GM21529 (cell line): ENCODE measurements around the gene ELP1.
"Not testable (repeated sequence)": the region's sequence is repeated elsewhere in the genome, so short reads cannot be mapped to it uniquely, and the experiment has no call there.

ENCODE experiments used
- ATAC-seq: cut with Tn5 transposase; IDR thresholded peaks from one replicate; pipeline ENCODE4 v1.9.1; 2021; ENCODE audit not compliant: unreplicated experiment

The ELP1 gene, protein sequence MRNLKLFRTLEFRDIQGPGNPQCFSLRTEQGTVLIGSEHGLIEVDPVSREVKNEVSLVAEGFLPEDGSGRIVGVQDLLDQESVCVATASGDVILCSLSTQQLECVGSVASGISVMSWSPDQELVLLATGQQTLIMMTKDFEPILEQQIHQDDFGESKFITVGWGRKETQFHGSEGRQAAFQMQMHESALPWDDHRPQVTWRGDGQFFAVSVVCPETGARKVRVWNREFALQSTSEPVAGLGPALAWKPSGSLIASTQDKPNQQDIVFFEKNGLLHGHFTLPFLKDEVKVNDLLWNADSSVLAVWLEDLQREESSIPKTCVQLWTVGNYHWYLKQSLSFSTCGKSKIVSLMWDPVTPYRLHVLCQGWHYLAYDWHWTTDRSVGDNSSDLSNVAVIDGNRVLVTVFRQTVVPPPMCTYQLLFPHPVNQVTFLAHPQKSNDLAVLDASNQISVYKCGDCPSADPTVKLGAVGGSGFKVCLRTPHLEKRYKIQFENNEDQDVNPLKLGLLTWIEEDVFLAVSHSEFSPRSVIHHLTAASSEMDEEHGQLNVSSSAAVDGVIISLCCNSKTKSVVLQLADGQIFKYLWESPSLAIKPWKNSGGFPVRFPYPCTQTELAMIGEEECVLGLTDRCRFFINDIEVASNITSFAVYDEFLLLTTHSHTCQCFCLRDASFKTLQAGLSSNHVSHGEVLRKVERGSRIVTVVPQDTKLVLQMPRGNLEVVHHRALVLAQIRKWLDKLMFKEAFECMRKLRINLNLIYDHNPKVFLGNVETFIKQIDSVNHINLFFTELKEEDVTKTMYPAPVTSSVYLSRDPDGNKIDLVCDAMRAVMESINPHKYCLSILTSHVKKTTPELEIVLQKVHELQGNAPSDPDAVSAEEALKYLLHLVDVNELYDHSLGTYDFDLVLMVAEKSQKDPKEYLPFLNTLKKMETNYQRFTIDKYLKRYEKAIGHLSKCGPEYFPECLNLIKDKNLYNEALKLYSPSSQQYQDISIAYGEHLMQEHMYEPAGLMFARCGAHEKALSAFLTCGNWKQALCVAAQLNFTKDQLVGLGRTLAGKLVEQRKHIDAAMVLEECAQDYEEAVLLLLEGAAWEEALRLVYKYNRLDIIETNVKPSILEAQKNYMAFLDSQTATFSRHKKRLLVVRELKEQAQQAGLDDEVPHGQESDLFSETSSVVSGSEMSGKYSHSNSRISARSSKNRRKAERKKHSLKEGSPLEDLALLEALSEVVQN (N-terminal part only)

GRCh38 chr9:108933718-108934322 lies at the start of gene ELP1:
TSS of gene ELP1 (minus strand) at chr9:108934124. CDS start at chr9:108931146, 2,978 bp downstream.
- ATAC-seq: peak; percentile 88

GRCh38 chr9:108980893-108981292 lies 47.0 kb upstream of the ELP1 start:
- no peak for ATAC-seq

DNA sequence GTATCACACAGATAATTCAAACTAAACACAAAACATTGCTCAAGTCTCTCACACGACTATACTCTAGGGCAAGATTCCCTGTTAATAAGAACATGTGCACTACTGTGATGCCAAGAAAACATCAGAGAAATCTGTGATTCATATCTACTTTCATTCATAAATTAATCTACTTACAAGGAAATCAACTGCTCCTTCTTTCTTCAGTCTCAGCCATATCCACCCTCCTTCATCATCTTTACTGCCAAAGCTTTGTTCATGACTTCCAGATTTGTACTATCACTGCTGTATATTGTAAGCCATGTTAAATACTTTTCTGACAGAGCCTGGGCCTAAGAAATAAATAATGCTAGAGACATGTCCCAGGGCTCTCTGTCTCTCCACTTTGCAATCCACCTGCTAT lies 44.3 kb upstream of the ELP1 start:
- ATAC-seq: no peak

DNA sequence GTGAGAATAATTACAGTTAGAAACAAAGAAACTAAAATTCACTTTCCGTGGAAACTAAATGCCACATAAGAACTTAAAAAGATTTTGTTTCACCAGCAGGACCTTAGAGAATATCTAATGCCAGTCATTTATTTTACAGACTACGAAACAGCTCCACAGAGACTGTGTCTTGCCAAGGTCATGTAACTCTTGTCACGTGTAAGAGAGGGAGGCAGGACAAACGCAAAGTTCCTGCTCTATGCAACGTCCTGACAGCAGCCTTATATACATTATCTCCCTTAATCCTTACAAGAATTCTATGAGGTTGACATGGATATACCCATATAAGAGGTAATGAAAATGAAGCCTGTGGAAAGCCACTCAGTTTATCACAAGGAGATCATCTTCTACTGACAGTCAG lies 40.0 kb upstream of the ELP1 start:
- ATAC-seq: no peak

DNA sequence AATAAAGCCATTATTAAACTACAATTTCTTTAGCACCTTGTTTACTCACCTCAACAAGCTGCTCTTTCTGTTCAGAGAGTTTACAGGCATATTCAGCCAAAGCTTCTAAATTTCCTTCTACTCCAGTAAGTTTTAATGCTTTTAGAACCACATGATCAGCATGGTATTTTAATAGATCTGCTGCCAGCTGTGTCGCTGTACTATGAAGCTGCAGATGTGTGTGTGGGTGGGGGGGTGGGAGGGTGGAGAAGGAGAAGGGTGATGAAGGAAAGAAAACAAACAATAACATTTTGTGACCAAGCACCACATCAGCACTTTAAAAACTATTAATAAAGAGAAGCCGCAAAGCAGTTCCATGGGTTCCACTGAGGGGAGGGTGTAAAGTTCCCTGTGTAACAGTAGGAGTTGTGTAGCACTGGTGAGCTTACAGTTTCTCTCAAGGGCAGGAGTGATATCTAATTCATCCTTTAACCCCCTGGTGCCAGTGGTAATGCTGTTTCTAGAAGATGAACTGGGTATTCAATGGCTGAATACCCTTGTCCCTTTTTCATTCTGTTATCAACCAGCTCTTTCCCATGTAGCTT lies 38.8 kb upstream of the ELP1 start:
- ATAC-seq: no peak

GRCh38 chr9:108972186-108972585 lies 38.3 kb upstream of the ELP1 start:
- no peak for ATAC-seq

DNA sequence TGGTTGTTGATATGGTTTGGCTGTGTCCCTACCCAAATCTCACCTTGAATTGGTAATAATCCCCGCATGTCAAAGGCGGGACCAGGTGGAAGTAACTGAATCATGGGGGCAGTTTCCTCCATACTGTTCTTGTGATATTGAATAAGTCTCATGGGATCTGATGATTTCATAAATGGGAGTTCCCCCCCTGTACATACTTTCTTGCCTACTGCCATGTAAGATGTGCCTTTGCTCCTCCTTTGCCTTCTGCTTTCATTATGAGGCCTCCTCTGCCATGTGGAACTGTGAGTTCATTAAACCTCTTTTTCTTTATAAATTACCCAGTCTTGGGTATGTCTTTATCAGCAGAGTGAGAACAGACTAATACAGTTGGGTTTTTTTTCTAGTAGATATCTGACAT lies 37.5 kb upstream of the ELP1 start:
- not testable (repeated sequence) for ATAC-seq

DNA sequence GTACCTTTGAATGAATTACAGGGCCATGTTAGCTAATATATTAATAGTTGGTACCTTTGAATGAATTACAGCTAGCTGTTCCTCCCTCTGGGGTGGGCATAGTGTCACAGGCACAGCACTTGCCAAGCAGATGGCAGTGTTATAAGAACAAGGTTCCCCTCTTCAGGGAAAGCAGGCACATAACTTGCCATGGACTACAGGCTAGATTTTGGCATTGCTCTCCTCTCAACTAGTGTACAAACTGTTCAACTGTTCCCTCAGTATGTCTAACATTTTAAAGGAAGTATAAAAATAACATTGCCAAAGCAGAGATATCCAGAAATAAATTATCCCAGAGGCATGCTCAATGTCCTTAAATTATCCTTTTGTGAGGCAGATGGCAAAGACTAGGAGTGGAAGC lies 34.0 kb upstream of the ELP1 start:
- no peak for ATAC-seq

DNA sequence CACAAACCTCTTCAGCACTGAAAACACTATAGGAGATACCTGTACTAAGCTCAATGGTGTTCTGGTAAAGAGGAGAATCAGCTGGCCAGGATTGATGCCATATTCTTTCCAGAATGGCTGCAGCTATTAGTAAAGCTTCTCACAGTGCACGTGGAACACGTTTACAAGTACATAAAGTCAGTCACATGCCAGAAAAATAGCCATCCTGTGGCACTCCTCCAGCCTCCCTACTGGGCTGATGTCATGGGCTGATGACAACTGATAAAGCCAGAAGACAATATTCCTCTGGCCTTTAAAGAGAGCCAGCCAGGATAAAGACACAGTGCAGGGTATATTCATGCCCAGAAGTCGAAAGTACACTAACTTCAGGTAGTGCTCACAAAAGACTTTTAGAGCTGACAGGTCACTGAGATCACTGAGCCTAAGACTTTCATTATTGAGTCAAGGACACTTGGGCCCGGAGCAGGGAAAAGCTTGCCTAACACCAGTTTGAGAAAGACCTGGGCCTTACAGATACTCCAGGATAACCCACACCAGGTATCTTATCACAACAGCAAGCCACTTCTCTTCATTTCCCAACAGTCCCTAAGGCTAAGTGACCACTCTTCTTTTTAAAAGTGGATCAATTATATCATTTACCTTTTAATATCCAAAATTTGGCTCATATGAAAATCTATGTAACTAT lies 29.7 kb upstream of the ELP1 start:
- no peak for ATAC-seq

GRCh38 chr9:108961151-108961550 lies 27.2 kb upstream of the ELP1 start:
- no peak for ATAC-seq

GRCh38 chr9:108960331-108960730 lies 26.4 kb upstream of the ELP1 start:
- no peak for ATAC-seq

DNA sequence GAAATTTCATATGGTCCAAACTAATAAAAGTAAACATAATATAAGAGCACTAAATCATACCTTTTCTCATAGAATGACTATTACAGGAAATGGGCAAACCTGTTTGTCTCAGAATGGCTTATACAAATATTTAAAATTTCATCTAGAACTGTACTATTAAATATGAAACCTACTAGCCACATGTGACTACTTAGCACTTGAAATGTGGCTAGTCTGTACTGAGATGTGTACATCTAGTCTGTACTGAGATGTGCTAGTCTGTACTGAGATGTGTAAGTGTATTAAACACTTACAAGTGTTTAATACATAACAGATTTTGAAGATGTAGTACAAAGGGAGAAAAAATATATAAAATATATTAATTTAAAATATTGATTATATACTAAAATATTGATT lies 22.7 kb upstream of the ELP1 start:
- no peak for ATAC-seq

GRCh38 chr9:108956022-108956630 lies 22.2 kb upstream of the ELP1 start:
- no peak for ATAC-seq

DNA sequence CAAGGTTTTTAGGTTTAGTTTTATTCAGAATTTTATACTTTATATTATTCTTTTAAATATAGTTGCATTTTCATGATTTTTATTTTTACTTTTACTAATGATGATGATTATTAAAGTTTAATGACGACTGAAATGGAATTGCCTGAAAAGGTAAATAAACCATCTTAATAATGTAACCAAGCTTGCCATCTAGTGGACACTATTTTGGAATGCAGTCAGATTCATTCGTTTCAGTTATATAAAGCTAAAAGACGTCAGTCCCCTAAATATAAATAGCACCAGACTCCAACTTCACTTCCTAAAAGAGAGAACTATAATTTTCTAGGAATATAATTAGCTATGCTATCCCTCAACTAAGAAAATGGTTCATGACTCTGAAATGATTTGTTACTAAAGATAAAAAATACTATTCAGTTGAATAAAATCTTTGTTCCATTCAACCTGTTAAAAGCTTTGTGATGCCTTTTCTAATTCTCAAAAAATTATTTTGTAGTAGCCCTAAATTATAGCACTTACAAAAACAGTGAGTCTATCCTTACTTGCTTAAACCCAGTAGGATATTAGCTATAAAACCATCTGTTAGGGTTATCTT lies 20.2 kb upstream of the ELP1 start:
- peak; percentile 63 for ATAC-seq

DNA sequence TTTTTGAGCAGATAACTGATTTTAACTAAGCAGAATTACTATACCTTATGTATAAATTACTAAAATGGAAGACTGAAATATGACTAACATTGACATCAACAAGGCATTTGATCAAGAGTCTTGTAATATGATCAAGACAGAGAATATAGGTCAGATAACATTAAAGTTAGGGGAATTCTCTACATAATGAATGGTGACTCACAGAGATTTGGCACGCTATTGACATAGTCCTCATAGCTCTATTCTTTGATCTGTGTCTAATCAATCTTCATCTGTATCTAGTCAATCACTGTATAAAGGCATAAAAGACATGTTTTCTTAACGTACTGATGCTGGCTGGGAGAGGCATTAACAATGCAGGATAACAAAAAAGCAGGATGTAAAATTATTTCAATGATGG lies 17.7 kb upstream of the ELP1 start:
- no peak for ATAC-seq

DNA sequence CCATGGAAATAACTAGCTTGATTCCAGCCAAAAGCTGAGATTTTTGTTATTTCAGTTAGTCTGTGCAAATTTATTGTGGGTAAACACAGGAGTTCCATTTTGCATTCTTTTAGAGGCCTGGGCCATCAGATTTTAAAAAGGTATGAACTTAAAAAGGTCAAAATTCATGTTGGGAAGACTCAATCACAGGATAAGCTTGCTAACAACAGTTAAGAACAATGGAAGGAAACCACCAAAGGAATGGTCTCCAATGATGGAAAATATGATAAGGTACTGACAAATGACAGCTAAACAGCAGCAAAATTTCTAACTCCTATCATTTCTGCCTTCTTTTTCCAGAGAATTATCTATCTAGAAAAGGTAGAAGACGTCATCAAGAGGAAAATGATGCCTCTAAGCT lies 16.2 kb upstream of the ELP1 start:
- no peak for ATAC-seq

- ATAC-seq: no peak
These were observed 6.1 kb upstream of the ELP1 start for GRCh38 chr9:108939975-108940374.

DNA sequence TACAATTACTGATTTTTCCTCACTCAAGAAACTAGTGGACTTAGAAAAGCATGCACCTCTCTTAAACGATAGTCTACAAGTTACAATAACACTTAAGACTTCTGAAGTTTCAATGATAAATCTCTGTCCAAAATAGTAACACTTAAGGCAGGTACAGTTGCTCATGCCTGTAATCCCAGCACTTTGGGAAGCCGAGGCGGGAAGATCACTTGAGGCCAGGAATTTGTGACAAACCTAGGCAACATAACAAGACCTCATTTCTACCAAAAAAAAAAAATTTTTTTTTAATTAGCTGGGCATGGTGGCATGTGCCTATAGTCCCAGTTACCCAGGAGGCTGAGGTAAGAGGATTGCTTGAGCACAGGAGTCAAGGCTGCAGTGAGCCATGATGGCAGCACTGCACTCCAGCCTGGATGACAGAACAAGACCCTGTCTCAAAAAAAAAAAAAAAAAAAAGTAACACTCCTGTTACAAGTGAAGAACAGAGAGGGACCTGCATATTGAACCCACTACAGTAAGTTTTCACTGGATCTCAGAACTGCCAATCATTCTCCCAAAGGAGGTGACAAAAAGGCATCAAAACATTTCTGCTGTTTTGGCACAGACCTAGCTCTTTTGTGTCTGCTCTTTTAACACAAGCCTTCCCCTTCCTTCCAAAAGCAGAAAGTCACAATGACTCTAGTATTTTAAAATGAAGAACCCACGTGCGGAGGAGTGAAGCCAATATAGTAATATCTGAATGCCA lies 3.8 kb upstream of the ELP1 start:
- ATAC-seq: no peak
